GM12892 (cell line): ENCODE results near the gene WDSUB1. TPM values are rescaled to one million over a fixed set of nuclear protein-coding genes. Genes with fewer than 3 reads are reported as not detected.

Experiments used
- DNase-seq: peaks from one replicate; pipeline ENCODE4 v3.0.0; 2011; ENCODE audit not compliant: insufficient read length
- FAIRE-seq: peaks from 2 replicates; lab custom pipeline; 2011; peaks lifted over from hg19 to GRCh38; lab: Jason Lieb, UNC
- POLR2A ChIP-seq: IDR thresholded peaks from 2 replicates; pipeline ENCODE4 v1.6.1; 2011; ENCODE audit warnings: low read depth, low read length, control low read depth
- POLR2AphosphoS5 ChIP-seq: IDR thresholded peaks from 2 replicates; pipeline ENCODE4 v1.6.1; 2011; ENCODE audit warnings: low read depth, low read length, control low read depth
- TAF1 ChIP-seq: IDR thresholded peaks from 2 replicates; pipeline ENCODE4 v1.6.1; 2011; ENCODE audit warnings: low read depth, mild to moderate bottlenecking, control low read depth, low read length, borderline replicate concordance
- polyA plus RNA-seq: library from polyadenylated mRNA; unstranded; fragments of >200 nt; gene quantifications from one replicate; pipeline ENCODE4 v1.2.1, GENCODE V29; 2012; ENCODE audit warnings: missing spikeins, inconsistent platforms; ENCODE audit not compliant: missing spikeins

Gene WDSUB1, protein sequence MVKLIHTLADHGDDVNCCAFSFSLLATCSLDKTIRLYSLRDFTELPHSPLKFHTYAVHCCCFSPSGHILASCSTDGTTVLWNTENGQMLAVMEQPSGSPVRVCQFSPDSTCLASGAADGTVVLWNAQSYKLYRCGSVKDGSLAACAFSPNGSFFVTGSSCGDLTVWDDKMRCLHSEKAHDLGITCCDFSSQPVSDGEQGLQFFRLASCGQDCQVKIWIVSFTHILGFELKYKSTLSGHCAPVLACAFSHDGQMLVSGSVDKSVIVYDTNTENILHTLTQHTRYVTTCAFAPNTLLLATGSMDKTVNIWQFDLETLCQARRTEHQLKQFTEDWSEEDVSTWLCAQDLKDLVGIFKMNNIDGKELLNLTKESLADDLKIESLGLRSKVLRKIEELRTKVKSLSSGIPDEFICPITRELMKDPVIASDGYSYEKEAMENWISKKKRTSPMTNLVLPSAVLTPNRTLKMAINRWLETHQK
- polyA plus RNA-seq, result 9.5 TPM

- TF ChIP-seq POLR2A (peak; percentile 47; the same call in 1 of the 2 replicates), POLR2AphosphoS5 (no peak), TAF1 (0 out of 2 replicates have a peak, but pooled peaks have one; percentile 16)
- DNase-seq (peak; percentile 15), FAIRE-seq (no peak)
Measured at GRCh38 chr2:159285929-159286708, at the start of gene WDSUB1. Gene WDSUB1, minus strand, starts transcription at chr2:159286703. Its CDS starts 3,634 bp downstream, at chr2:159283069.

GRCh38 chr2:159326569-159327255 lies 40.2 kb upstream of the WDSUB1 start:
- TF ChIP-seq POLR2A, result no peak
- TF ChIP-seq TAF1, result no peak
- no peak for TF ChIP-seq POLR2AphosphoS5
- no peak for FAIRE-seq
- no peak for DNase-seq

DNA sequence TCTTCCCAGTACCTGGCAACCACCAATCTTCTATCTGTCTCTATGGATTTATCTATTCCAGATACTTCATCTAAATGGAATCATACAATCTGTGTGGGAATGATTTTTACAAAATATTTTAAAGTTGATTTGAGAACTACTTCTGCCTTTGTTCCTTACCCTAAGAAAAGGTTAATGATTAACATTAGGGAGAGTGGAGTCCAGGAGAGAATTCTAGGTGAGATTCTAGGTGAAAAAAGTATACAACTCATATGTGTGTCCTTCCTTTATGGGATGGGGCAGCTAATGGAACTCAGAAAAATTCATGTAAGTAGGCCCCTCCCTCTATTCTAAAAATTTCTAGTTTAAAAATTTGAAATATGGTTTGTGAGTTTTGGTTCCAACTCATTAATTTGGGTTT lies 35.9 kb upstream of the WDSUB1 start:
- FAIRE-seq, result no peak
- no peak for DNase-seq
- no peak for TF ChIP-seq POLR2A
- TF ChIP-seq TAF1, result no peak
- no peak for TF ChIP-seq POLR2AphosphoS5

DNA sequence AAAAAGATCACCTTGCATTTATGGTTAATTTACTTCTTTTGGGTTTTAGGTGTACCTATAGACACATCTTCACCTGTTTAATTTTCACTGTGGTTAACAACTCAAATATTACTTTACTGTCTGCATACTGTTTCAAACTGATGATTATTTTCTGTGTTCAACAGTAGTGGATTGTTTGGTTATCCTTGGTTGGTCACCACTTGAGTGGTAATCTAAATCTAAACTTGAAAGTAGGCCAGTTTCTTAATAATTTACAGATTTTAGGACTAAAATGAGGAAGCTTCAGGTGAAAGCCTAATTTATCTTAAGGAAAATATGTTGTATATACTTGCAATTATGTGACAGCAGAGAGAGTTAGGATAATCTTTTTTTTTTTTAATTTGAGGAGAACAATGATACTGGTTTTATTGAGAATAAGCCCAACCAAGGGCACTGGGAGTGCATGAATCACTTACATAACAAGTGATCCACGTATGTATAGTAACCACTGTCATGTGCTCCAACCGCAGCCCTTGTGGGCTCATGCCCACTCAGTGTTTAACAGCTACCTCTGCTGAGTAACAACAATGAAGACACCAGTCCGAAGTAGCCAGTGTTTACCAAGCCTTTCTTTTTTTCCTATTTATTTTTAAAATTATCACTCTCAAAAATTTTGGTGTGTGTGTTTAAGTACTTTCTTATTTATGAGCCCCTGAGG lies 31.0 kb upstream of the WDSUB1 start:
- FAIRE-seq (no peak), DNase-seq (no peak)
- no peak for TF ChIP-seq POLR2AphosphoS5
- no peak for TF ChIP-seq TAF1
- no peak for TF ChIP-seq POLR2A

GRCh38 chr2:159307942-159308341 lies 21.4 kb upstream of the WDSUB1 start:
- no peak for TF ChIP-seq TAF1
- no peak for TF ChIP-seq POLR2A
- no peak for TF ChIP-seq POLR2AphosphoS5
- DNase-seq (no peak), FAIRE-seq (no peak)

- TF ChIP-seq TAF1 (no peak), POLR2A (no peak), POLR2AphosphoS5 (no peak)
- FAIRE-seq (no peak), DNase-seq (no peak)
Measured at GRCh38 chr2:159300586-159300985, 14.1 kb upstream of the WDSUB1 start.

DNA sequence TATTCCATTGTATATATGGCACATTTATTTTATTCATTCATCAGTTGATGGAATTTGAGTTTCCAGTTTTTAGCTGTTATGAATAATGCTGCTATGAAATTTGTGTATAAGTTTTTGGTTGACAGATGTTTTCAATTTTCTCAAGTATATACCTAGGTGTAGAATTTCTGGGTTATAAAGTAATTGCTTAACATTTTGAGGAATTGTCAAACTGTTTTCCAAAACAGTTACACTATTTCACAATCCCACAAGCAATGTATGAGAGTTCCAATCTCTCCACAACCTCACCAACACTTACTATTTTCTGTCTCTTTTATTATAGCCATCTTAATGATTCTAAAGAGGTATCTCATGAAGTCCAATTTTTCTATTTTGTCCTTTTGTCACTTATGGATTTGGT lies 12.5 kb upstream of the WDSUB1 start:
- TF ChIP-seq POLR2AphosphoS5 (no peak), POLR2A (no peak), TAF1 (no peak)
- no peak for DNase-seq
- no peak for FAIRE-seq

DNA sequence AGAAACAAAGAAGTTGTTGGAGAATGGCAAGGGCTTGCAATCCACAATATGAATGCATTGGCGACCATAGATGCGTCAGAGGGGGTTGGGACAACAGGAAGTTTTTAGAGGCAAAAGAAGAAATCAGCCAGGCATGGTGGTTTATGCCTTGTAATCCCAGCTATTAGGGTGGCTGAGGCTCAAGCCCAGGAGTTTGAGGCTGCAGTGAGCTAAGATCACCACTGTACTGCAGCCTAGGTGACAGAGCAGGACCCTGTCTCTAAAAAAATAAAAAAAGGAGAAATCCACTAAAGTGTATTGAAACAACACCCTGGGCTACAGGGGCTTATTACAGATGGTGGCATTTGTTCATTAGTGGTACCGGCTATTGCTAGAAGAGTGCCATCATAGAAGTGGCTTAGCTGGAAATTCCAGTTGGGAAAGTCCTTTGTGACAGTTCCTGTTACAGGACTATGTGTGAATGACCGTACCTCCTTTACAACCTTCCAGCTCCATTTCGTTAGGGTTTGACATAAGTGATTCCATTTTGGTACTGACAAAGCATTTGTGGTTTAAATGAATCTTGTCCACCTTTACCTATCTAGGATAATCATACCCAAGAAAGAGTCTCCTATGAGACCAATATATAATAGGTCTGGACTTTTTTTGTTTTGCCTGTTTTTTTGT lies 10.7 kb upstream of the WDSUB1 start:
- TF ChIP-seq TAF1, result no peak
- no peak for TF ChIP-seq POLR2AphosphoS5
- TF ChIP-seq POLR2A, result no peak
- FAIRE-seq (no peak), DNase-seq (no peak)

GRCh38 chr2:159292157-159292556 lies 5.7 kb upstream of the WDSUB1 start:
- no peak for TF ChIP-seq POLR2A
- no peak for TF ChIP-seq POLR2AphosphoS5
- no peak for TF ChIP-seq TAF1
- DNase-seq, result no peak
- no peak for FAIRE-seq
